CD4-positive, alpha-beta T cell treated with Interleukin-12 subunit alpha and Interleukin-12 subunit beta, for 1 hour (primary cell): ENCODE data around the gene POU4F2.

Source experiments
- DNase-seq: peaks from one replicate; pipeline ENCODE4 v3.0.0-alpha.2; 2020

Gene POU4F2

GRCh38 chr4:146638786-146639505 lies at the start of gene POU4F2:
Gene POU4F2, plus strand, starts transcription at chr4:146638893. Its CDS starts 248 bp downstream, at chr4:146639141.
- no peak for DNase-seq

GRCh38 chr4:146590801-146591200 lies 47.9 kb upstream of the POU4F2 start:
- no peak for DNase-seq

GRCh38 chr4:146592019-146592418 lies 46.7 kb upstream of the POU4F2 start:
- no peak for DNase-seq

GRCh38 chr4:146632770-146633470 lies 5.8 kb upstream of the POU4F2 start:
- DNase-seq: no peak

- DNase-seq: no peak
Measured at GRCh38 chr4:146633471-146633800, 5.3 kb upstream of the POU4F2 start.

GRCh38 chr4:146634825-146635224 lies 3.9 kb upstream of the POU4F2 start:
- DNase-seq: no peak

- DNase-seq: no peak
Measured at GRCh38 chr4:146637621-146638332, 916 bp upstream of the POU4F2 start.

- no peak for DNase-seq
Measured at GRCh38 chr4:146638333-146638785, 334 bp upstream of the POU4F2 start.

- no peak for DNase-seq
Measured at GRCh38 chr4:146639506-146639932, 826 bp downstream of the POU4F2 start.

- no peak for DNase-seq
Measured at GRCh38 chr4:146640021-146640464, 1.4 kb downstream of the POU4F2 start.

- no peak for DNase-seq
Measured at GRCh38 chr4:146640465-146641061, 1.9 kb downstream of the POU4F2 start.

- DNase-seq: no peak
Measured at GRCh38 chr4:146641762-146642161, 3.1 kb downstream of the POU4F2 start.

GRCh38 chr4:146643812-146644401 lies 5.2 kb downstream of the POU4F2 start:
- no peak for DNase-seq

GRCh38 chr4:146645921-146646320 lies 7.2 kb downstream of the POU4F2 start:
- no peak for DNase-seq

- no peak for DNase-seq
Measured at GRCh38 chr4:146646593-146647325, 8.1 kb downstream of the POU4F2 start.

GRCh38 chr4:146647615-146648460 lies 9.1 kb downstream of the POU4F2 start:
- DNase-seq: no peak

GRCh38 chr4:146648461-146648783 lies 9.7 kb downstream of the POU4F2 start:
- no peak for DNase-seq

GRCh38 chr4:146649232-146649631 lies 10.5 kb downstream of the POU4F2 start:
- no peak for DNase-seq

- no peak for DNase-seq
Measured at GRCh38 chr4:146650034-146650433, 11.3 kb downstream of the POU4F2 start.

GRCh38 chr4:146654687-146655520 lies 16.2 kb downstream of the POU4F2 start:
- no peak for DNase-seq

GRCh38 chr4:146655521-146655856 lies 16.8 kb downstream of the POU4F2 start:
- no peak for DNase-seq
